A673 (cell line): ENCODE data around the gene YES1.

Source experiments
- CTCF ChIP-seq: fragments of 300-800, 200-600 bp; sonication (generic); conservative IDR thresholded peaks from 2 replicates; pipeline ENCODE4 v1.5.1; 2017; ENCODE audit warnings: low read depth, mild to moderate bottlenecking, antibody characterized with exemption, low read length, moderate library complexity, mixed read lengths
- EZH2 ChIP-seq: fragments of 200-600 bp; sonication (generic); IDR thresholded peaks from 2 replicates; pipeline ENCODE4 v1.6.1; 2017; ENCODE audit warnings: borderline replicate concordance, low read depth, mild to moderate bottlenecking, mixed read lengths, antibody characterized with exemption, low read length; ENCODE audit not compliant: poor library complexity, severe bottlenecking

- TF ChIP-seq CTCF (no peak), EZH2 (no peak)
Observed at GRCh38 chr18:692824-693223, 119.2 kb downstream of the YES1 start.
